Measurements from ENCODE around the gene CYB5RL.

The CYB5RL gene

GRCh38 chr1:54225986-54226559 is 26.2 kb upstream of the CYB5RL start:
- Histone ChIP-seq H3K27ac (ENCODE audit: low read depth, low read length) (no peak overlapping the region), H3K4me1 (ENCODE audit: control insufficient read depth, insufficient read depth, low read length, unreplicated experiment) (peaks cover 29% of the 10 kb centered on the region), H3K27me3 (ENCODE audit: insufficient read depth, low read length) (no peaks in the 10 kb centered on the region), H3K36me3 (ENCODE audit: insufficient read depth, low read length) (no peaks in the 10 kb centered on the region), H3K4me3 (ENCODE audit: low read depth, low read length) (no peak overlapping the region), H2AFZ (ENCODE audit: low read length, unreplicated experiment) (no peak overlapping the region), H3K79me2 (ENCODE audit: control insufficient read depth, insufficient read depth, low read length, unreplicated experiment) (no peaks in the 10 kb centered on the region)

GRCh38 chr1:54225378-54225777 is 25.5 kb upstream of the CYB5RL start:
- Histone ChIP-seq H3K36me3 (ENCODE audit: insufficient read depth, low read length) (no peaks in the 10 kb centered on the region), H2AFZ (ENCODE audit: low read length, unreplicated experiment) (no peak overlapping the region), H3K27me3 (ENCODE audit: insufficient read depth, low read length) (no peaks in the 10 kb centered on the region), H3K4me3 (ENCODE audit: low read depth, low read length) (no peak overlapping the region), H3K27ac (ENCODE audit: low read depth, low read length) (no peak overlapping the region), H3K79me2 (ENCODE audit: control insufficient read depth, insufficient read depth, low read length, unreplicated experiment) (no peaks in the 10 kb centered on the region), H3K4me1 (ENCODE audit: control insufficient read depth, insufficient read depth, low read length, unreplicated experiment) (peaks cover 36% of the 10 kb centered on the region)

- H3K4me1 ChIP-seq (ENCODE audit: control insufficient read depth, insufficient read depth, low read length, unreplicated experiment) = peaks cover 39% of the 10 kb centered on the region
- H3K36me3 ChIP-seq (ENCODE audit: insufficient read depth, low read length) = no peaks in the 10 kb centered on the region
- H3K27me3 ChIP-seq (ENCODE audit: insufficient read depth, low read length) = no peaks in the 10 kb centered on the region
- H3K79me2 ChIP-seq (ENCODE audit: control insufficient read depth, insufficient read depth, low read length, unreplicated experiment) = no peaks in the 10 kb centered on the region
- no peak overlapping the region for H2AFZ ChIP-seq (ENCODE audit: low read length, unreplicated experiment)
- no peak overlapping the region for H3K4me3 ChIP-seq (ENCODE audit: low read depth, low read length)
- H3K27ac ChIP-seq (ENCODE audit: low read depth, low read length) = no peak overlapping the region
Observed at GRCh38 chr1:54224233-54224632, 24.4 kb upstream of the CYB5RL start.

GRCh38 chr1:54223441-54224202 is 23.8 kb upstream of the CYB5RL start:
- Histone ChIP-seq H3K4me3 (ENCODE audit: low read depth, low read length) (no peak overlapping the region), H2AFZ (ENCODE audit: low read length, unreplicated experiment) (no peak overlapping the region), H3K27me3 (ENCODE audit: insufficient read depth, low read length) (no peaks in the 10 kb centered on the region), H3K27ac (ENCODE audit: low read depth, low read length) (no peak overlapping the region), H3K4me1 (ENCODE audit: control insufficient read depth, insufficient read depth, low read length, unreplicated experiment) (peaks cover 39% of the 10 kb centered on the region), H3K79me2 (ENCODE audit: control insufficient read depth, insufficient read depth, low read length, unreplicated experiment) (no peaks in the 10 kb centered on the region), H3K36me3 (ENCODE audit: insufficient read depth, low read length) (peaks cover 2% of the 10 kb centered on the region; the same call in 1 of the 2 replicates)

GRCh38 chr1:54222711-54223110 is 22.9 kb upstream of the CYB5RL start:
- Histone ChIP-seq H3K36me3 (ENCODE audit: insufficient read depth, low read length) (peaks cover 10% of the 10 kb centered on the region; the same call in 1 of the 2 replicates), H3K27me3 (ENCODE audit: insufficient read depth, low read length) (no peaks in the 10 kb centered on the region), H2AFZ (ENCODE audit: low read length, unreplicated experiment) (no peak overlapping the region), H3K79me2 (ENCODE audit: control insufficient read depth, insufficient read depth, low read length, unreplicated experiment) (no peaks in the 10 kb centered on the region), H3K4me3 (ENCODE audit: low read depth, low read length) (no peak overlapping the region), H3K4me1 (ENCODE audit: control insufficient read depth, insufficient read depth, low read length, unreplicated experiment) (peaks cover 42% of the 10 kb centered on the region), H3K27ac (ENCODE audit: low read depth, low read length) (no peak overlapping the region)

- Histone ChIP-seq H2AFZ (ENCODE audit: low read length, unreplicated experiment) (no peak overlapping the region), H3K4me3 (ENCODE audit: low read depth, low read length) (no peak overlapping the region), H3K4me1 (ENCODE audit: control insufficient read depth, insufficient read depth, low read length, unreplicated experiment) (peaks cover 34% of the 10 kb centered on the region), H3K36me3 (ENCODE audit: insufficient read depth, low read length) (peaks cover 12% of the 10 kb centered on the region), H3K27me3 (ENCODE audit: insufficient read depth, low read length) (no peaks in the 10 kb centered on the region), H3K79me2 (ENCODE audit: control insufficient read depth, insufficient read depth, low read length, unreplicated experiment) (no peaks in the 10 kb centered on the region), H3K27ac (ENCODE audit: low read depth, low read length) (no peak overlapping the region)
Observed at GRCh38 chr1:54221867-54222484, 22.1 kb upstream of the CYB5RL start.

- Histone ChIP-seq H3K27me3 (ENCODE audit: insufficient read depth, low read length) (no peaks in the 10 kb centered on the region), H2AFZ (ENCODE audit: low read length, unreplicated experiment) (no peak overlapping the region), H3K4me3 (ENCODE audit: low read depth, low read length) (no peak overlapping the region), H3K4me1 (ENCODE audit: control insufficient read depth, insufficient read depth, low read length, unreplicated experiment) (peaks cover 30% of the 10 kb centered on the region), H3K36me3 (ENCODE audit: insufficient read depth, low read length) (peaks cover 16% of the 10 kb centered on the region), H3K27ac (ENCODE audit: low read depth, low read length) (peak overlapping the region; percentile 85), H3K79me2 (ENCODE audit: control insufficient read depth, insufficient read depth, low read length, unreplicated experiment) (no peaks in the 10 kb centered on the region)
Observed at GRCh38 chr1:54221113-54221834, 21.4 kb upstream of the CYB5RL start.

- peak overlapping the region; percentile 4 for H2AFZ ChIP-seq (ENCODE audit: low read length, unreplicated experiment)
- peak overlapping the region; percentile 85 for H3K27ac ChIP-seq (ENCODE audit: low read depth, low read length)
- H3K79me2 ChIP-seq (ENCODE audit: control insufficient read depth, insufficient read depth, low read length, unreplicated experiment) = no peaks in the 10 kb centered on the region
- peak overlapping the region; percentile 26; the same call in 1 of the 2 replicates for H3K4me3 ChIP-seq (ENCODE audit: low read depth, low read length)
- H3K4me1 ChIP-seq (ENCODE audit: control insufficient read depth, insufficient read depth, low read length, unreplicated experiment) = peaks cover 30% of the 10 kb centered on the region
- peaks cover 26% of the 10 kb centered on the region for H3K36me3 ChIP-seq (ENCODE audit: insufficient read depth, low read length)
- no peaks in the 10 kb centered on the region for H3K27me3 ChIP-seq (ENCODE audit: insufficient read depth, low read length)
Observed at GRCh38 chr1:54220004-54220811, 20.4 kb upstream of the CYB5RL start.

- Histone ChIP-seq H3K27me3 (ENCODE audit: insufficient read depth, low read length) (no peaks in the 10 kb centered on the region), H3K36me3 (ENCODE audit: insufficient read depth, low read length) (peaks cover 27% of the 10 kb centered on the region), H3K4me3 (ENCODE audit: low read depth, low read length) (peak overlapping the region; percentile 26; the same call in 1 of the 2 replicates), H3K27ac (ENCODE audit: low read depth, low read length) (peak overlapping the region; percentile 85), H3K79me2 (ENCODE audit: control insufficient read depth, insufficient read depth, low read length, unreplicated experiment) (no peaks in the 10 kb centered on the region), H3K4me1 (ENCODE audit: control insufficient read depth, insufficient read depth, low read length, unreplicated experiment) (peaks cover 30% of the 10 kb centered on the region), H2AFZ (ENCODE audit: low read length, unreplicated experiment) (peak overlapping the region; percentile 4)
Observed at GRCh38 chr1:54219688-54220003, 19.8 kb upstream of the CYB5RL start.

Data from ACC112 (cell line).